Chondrocyte (in vitro differentiated cells): ENCODE measurements around the gene MBP. TPM values are rescaled to one million over a fixed set of nuclear protein-coding genes. Genes with fewer than 3 reads are reported as not detected.

Experiments used
- DNase-seq: peaks from one replicate; pipeline ENCODE4 v3.0.0; 2021; ENCODE audit warnings: mixed read lengths, low spot score
- H3K27ac Mint-ChIP-seq: one replicate; pipeline ENCODE4 v1.8.0; 2021; ENCODE audit warnings: mild to moderate bottlenecking, moderate library complexity, mixed read lengths; ENCODE audit not compliant: unreplicated experiment
- H3K27me3 Mint-ChIP-seq: 2 replicates; pipeline ENCODE4 v1.8.0; 2021; ENCODE audit warnings: low read depth, mixed read lengths
- H3K36me3 Mint-ChIP-seq: 2 replicates; pipeline ENCODE4 v1.8.0; 2021; ENCODE audit warnings: low read depth, mixed read lengths
- H3K4me1 Mint-ChIP-seq: 2 replicates; pipeline ENCODE4 v1.8.0; 2021; ENCODE audit warnings: low read depth, mild to moderate bottlenecking, mixed read lengths
- H3K4me3 Mint-ChIP-seq: one replicate; pipeline ENCODE4 v1.8.0; 2021; ENCODE audit warnings: mild to moderate bottlenecking, moderate library complexity, mixed read lengths; ENCODE audit not compliant: unreplicated experiment
- H3K9me3 Mint-ChIP-seq: 2 replicates; pipeline ENCODE4 v1.8.0; 2021; ENCODE audit warnings: low read depth, mixed read lengths
- total RNA-seq: library from RNA; stranded (reverse); gene quantifications from 3 replicates; pipeline ENCODE4 v1.2.1, GENCODE V29; 2021
- TF ChIP-seq, protein P1 (sequence below): fragments of 200-600 bp; sonication (generic); IDR thresholded peaks from 2 replicates; pipeline ENCODE4 v1.5.0; 2021; ENCODE audit warnings: antibody characterized with exemption, mild to moderate bottlenecking, moderate library complexity

The MBP gene
- total RNA-seq, 1 donor from 2014 or later: 15.9 TPM

DNA sequence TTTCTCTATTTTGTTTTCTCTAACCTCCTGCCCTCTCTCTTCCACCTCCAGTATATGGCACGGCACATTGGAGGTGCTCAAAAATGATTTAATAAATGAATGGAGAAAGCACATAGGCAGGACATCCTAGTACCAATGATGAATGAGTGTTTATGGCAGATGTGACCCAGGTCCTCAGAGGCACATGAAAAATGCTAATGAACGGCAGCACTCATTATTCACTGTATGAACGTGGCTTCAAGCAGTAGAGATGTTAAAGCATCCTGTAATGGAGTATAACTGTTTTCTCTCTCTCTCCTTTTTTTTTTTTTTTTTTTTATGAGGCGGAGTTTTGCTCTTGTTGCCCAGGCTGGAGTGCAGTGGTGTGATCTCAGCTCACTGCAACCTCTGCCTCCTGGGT lies 72.4 kb downstream of the MBP start:
- no peak for DNase-seq
- no peak overlapping the region for H3K27ac Mint-ChIP-seq
- H3K9me3 Mint-ChIP-seq: no peaks in the 10 kb centered on the region
- no peaks in the 10 kb centered on the region for H3K27me3 Mint-ChIP-seq
- H3K4me3 Mint-ChIP-seq: no peak overlapping the region
- H3K36me3 Mint-ChIP-seq: peaks cover 5% of the 10 kb centered on the region
- TF ChIP-seq, protein P1, sequence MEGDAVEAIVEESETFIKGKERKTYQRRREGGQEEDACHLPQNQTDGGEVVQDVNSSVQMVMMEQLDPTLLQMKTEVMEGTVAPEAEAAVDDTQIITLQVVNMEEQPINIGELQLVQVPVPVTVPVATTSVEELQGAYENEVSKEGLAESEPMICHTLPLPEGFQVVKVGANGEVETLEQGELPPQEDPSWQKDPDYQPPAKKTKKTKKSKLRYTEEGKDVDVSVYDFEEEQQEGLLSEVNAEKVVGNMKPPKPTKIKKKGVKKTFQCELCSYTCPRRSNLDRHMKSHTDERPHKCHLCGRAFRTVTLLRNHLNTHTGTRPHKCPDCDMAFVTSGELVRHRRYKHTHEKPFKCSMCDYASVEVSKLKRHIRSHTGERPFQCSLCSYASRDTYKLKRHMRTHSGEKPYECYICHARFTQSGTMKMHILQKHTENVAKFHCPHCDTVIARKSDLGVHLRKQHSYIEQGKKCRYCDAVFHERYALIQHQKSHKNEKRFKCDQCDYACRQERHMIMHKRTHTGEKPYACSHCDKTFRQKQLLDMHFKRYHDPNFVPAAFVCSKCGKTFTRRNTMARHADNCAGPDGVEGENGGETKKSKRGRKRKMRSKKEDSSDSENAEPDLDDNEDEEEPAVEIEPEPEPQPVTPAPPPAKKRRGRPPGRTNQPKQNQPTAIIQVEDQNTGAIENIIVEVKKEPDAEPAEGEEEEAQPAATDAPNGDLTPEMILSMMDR: no peak
- H3K4me1 Mint-ChIP-seq: peaks cover 53% of the 10 kb centered on the region

DNA sequence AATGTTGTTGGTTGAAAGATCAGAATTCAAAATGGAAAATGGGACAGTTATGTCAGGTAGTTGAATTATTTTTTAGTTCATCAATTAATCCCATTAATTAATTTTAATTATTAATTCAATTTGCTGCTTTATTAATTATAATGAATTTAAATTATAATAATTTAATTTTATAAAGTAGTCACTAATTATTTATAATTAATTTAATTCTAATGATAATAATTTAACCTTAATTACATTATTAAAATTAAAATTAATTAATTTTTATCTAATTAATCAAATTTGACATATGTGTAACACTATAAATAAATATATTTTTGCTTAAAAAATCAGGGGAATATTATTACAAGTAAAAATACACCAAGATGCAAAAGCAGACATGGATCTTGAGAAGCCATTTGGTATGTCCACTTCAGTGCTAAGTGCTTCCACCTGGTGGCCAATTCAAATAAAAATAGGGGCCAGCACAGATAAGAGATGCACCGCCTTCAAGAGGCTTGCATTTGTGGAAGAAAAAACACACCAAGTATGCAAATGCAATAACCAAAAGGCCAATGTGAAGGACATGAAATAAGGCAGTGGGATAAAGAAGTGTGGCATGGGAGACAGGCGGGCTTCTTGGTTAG lies 73.2 kb downstream of the MBP start:
- Mint-ChIP-seq H3K4me3 (no peak overlapping the region), H3K27ac (no peak overlapping the region), H3K9me3 (no peaks in the 10 kb centered on the region), H3K4me1 (peaks cover 60% of the 10 kb centered on the region), H3K36me3 (peaks cover 4% of the 10 kb centered on the region), H3K27me3 (no peaks in the 10 kb centered on the region)
- TF ChIP-seq, protein P1: peak; percentile 80
- DNase-seq: no peak

DNA sequence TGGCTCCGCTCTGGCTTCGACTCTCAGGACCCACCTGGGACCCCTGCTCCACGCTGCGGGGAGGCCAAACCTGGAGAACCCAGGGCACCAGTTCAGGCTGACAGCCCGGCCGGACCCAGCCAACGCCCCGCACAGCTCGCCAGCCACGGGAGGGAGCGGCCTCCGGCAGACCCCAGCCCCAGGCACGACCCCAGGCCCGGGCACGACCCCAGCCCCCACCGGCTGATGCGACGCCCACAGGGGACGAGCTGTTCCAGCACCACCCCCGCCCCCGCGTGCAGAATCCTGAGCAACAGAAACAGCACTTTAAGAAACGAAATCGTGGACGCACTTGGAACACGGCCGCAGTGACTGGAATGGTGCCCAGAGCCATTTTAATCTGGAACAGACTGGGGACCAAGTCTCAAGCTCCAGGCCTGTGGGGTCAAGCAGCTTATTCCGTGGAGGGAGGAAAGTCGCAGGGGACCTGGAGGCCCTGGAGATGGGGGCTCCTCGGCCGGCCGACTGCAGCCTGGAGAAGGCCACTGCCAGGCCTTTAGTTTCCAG lies 74.2 kb downstream of the MBP start:
- no peaks in the 10 kb centered on the region for H3K9me3 Mint-ChIP-seq
- DNase-seq: no peak
- no peak overlapping the region for H3K27ac Mint-ChIP-seq
- H3K36me3 Mint-ChIP-seq: peaks cover 2% of the 10 kb centered on the region
- TF ChIP-seq, protein P1: no peak
- H3K4me3 Mint-ChIP-seq: no peak overlapping the region
- peaks cover 66% of the 10 kb centered on the region for H3K4me1 Mint-ChIP-seq
- H3K27me3 Mint-ChIP-seq: no peaks in the 10 kb centered on the region

DNA sequence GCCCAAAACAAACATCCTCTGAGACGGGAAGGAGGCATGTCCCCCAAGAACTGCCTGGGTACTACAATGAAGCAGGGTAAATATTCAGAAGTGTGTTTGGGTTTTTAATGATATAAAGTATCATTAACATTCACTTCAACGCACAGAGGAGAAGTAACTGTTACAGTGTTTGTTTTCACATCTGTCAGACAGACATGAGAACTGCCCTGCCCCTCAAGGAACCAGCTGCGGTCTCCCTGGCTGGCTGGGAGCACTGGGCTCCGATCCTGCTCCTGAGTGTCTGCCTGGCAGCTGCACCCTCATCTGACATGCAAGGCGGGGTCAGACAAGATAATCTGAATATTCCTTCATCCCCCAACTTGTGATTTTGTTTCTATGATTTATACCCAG lies 75.6 kb downstream of the MBP start:
- no peak for DNase-seq
- H3K27ac Mint-ChIP-seq: peak overlapping the region; percentile 96
- TF ChIP-seq, protein P1: no peak
- H3K9me3 Mint-ChIP-seq: no peaks in the 10 kb centered on the region
- no peak overlapping the region for H3K4me3 Mint-ChIP-seq
- H3K27me3 Mint-ChIP-seq: no peaks in the 10 kb centered on the region
- peaks cover 2% of the 10 kb centered on the region for H3K36me3 Mint-ChIP-seq
- H3K4me1 Mint-ChIP-seq: peaks cover 53% of the 10 kb centered on the region

DNA sequence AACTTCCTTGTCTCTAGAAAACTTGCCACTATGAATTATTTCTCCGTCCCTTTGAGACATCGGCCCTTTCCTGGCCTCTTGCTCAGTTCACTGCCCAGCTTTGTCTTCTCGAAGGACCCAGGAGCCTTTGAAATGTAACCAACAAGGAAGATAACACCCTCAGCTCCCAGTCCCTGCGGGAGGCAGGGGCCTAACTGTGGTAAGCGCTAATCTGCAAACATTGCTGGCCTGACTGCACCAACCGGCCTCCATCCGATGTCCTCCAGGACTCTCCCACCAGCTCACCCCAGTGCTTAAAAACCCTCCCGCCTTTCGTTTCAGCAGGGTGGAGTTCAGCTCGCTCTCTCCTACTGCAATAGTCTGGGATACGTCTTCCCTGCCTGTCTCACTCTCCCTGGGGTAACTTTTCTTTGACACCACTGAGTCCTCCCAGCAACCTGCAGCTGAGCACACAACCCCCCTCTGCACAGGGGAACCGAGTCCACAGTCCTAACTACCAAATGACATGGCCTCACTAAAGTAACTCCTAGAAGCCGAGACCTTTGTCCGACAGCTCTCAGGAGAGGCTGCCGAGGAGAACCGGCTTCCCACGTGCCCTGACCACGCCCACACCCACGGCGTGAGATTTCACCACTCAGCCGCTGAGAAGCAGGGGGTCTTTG lies 76.1 kb downstream of the MBP start:
- no peak for DNase-seq
- Mint-ChIP-seq H3K27ac (peak overlapping the region; percentile 96), H3K4me3 (no peak overlapping the region), H3K36me3 (peaks cover 3% of the 10 kb centered on the region), H3K9me3 (no peaks in the 10 kb centered on the region), H3K27me3 (no peaks in the 10 kb centered on the region), H3K4me1 (peaks cover 48% of the 10 kb centered on the region)
- TF ChIP-seq, protein P1: no peak
